ENCODE measurements around the gene NFKBIB.

GRCh38 chr19:38944981-38945506 is 45.3 kb downstream of the NFKBIB start:
- no peak for TF ChIP-seq CTCF (IDR thresholded peaks at IDR 0.05; ENCODE audit: low read depth, low read length, poor library complexity, severe bottlenecking)
- no peak for TF ChIP-seq EZH2phosphoT487 (IDR thresholded peaks at IDR 0.05; ENCODE audit: borderline replicate concordance, low read length)

Measured in DOHH2 (cell line).